ENCODE data around the gene CAPN11. TPM values are rescaled to one million over a fixed set of nuclear protein-coding genes. Genes with fewer than 3 reads are reported as not detected.

CAPN11 gene
- total RNA-seq, 2 experiments from 2014 or later, result 1.3 to 1.5 TPM

- H3K4me1 Mint-ChIP-seq (ENCODE audit: low read depth), result peaks cover 17% of the 10 kb centered on the region
- Histone ChIP-seq H3K4me1 (ENCODE audit: insufficient read depth, low read length) (peaks cover 13% of the 10 kb centered on the region), H3K27ac (ENCODE audit: low read depth in 1 of 2, low read length in 2 of 2) (no peak overlapping the region), H3K9me3 (ENCODE audit: control insufficient read depth in 1 of 2, insufficient read depth in 1 of 2, low read length in 2 of 2) (no peaks in the 10 kb centered on the region), H3K27me3 (ENCODE audit: control insufficient read depth in 1 of 2, insufficient read depth in 2 of 2, low read length in 2 of 2) (peaks cover under 1 to 5% of the 10 kb centered on the region in 2 experiments), H3K36me3 (ENCODE audit: insufficient read depth, low read length) (no peaks in the 10 kb centered on the region), H3K4me3 (ENCODE audit: low read length) (no peak overlapping the region)
- CTCF ChIA-PET, result no interaction called here
- no peaks in the 10 kb centered on the region for H3K9me3 Mint-ChIP-seq
- no peaks in the 10 kb centered on the region for H3K27me3 Mint-ChIP-seq
- no peak overlapping the region for H3K27ac Mint-ChIP-seq
- intact Hi-C loops (cut with DNase I, micrococcal nuclease), result no loop called here
- POLR2A ChIA-PET, result no interaction called here
- no peak overlapping the region for H3K4me3 Mint-ChIP-seq
- ATAC-seq (ENCODE audit: poor library complexity) (no peak), DNase-seq (no peak)
- TF ChIP-seq CTCF (IDR thresholded peaks at IDR 0.05), result no peak
- H3K36me3 Mint-ChIP-seq (ENCODE audit: low read depth), result no peaks in the 10 kb centered on the region
Observed at GRCh38 chr6:44176130-44176761, 17.6 kb downstream of the CAPN11 start.

- no peak overlapping the region for H3K27ac Mint-ChIP-seq
Observed at GRCh38 chr6:44176762-44177509, 18.3 kb downstream of the CAPN11 start.

GRCh38 chr6:44177691-44178423 is 19.2 kb downstream of the CAPN11 start:
- H3K4me3 Mint-ChIP-seq, result no peak overlapping the region
- peaks cover under 1% of the 10 kb centered on the region for H3K4me1 Mint-ChIP-seq (ENCODE audit: low read depth)
- H3K4me1 ChIP-seq (ENCODE audit: insufficient read depth, low read length), result peaks cover 10% of the 10 kb centered on the region
- intact Hi-C loops (cut with DNase I, micrococcal nuclease), result no loop called here
- no peaks in the 10 kb centered on the region for H3K36me3 Mint-ChIP-seq (ENCODE audit: low read depth)
- no peaks in the 10 kb centered on the region for H3K27me3 Mint-ChIP-seq
- no peaks in the 10 kb centered on the region for H3K9me3 Mint-ChIP-seq
- H3K36me3 ChIP-seq (ENCODE audit: insufficient read depth, low read length), result no peaks in the 10 kb centered on the region
- ChIA-PET CTCF (no interaction called here), POLR2A (no interaction called here)
- no peaks in the 10 kb centered on the region for H3K27me3 ChIP-seq (ENCODE audit: control insufficient read depth in 1 of 2, insufficient read depth in 2 of 2, low read length in 2 of 2)
- H3K27ac Mint-ChIP-seq, result no peak overlapping the region
- TF ChIP-seq CTCF (IDR thresholded peaks at IDR 0.05), result no peak
- H3K9me3 ChIP-seq (ENCODE audit: control insufficient read depth in 1 of 2, insufficient read depth in 1 of 2, low read length in 2 of 2), result no peaks in the 10 kb centered on the region
- no peak for DNase-seq
- no peak overlapping the region for H3K27ac ChIP-seq (ENCODE audit: low read depth in 1 of 2, low read length in 2 of 2)
- H3K4me3 ChIP-seq (ENCODE audit: low read length), result no peak overlapping the region
- no peak for ATAC-seq (ENCODE audit: poor library complexity)

More at GRCh38 chr6:44176762-44177509, 18.3 kb downstream of the CAPN11 start:
- no peaks in the 10 kb centered on the region for H3K36me3 Mint-ChIP-seq (ENCODE audit: low read depth)
- DNase-seq, result peak in 3 of 14 experiments; percentile 19 to 65 (median 50)
- Histone ChIP-seq H3K4me1 (ENCODE audit: insufficient read depth, low read length) (peaks cover 13% of the 10 kb centered on the region), H3K27ac (ENCODE audit: low read depth in 1 of 2, low read length in 2 of 2) (no peak overlapping the region), H3K36me3 (ENCODE audit: insufficient read depth, low read length) (no peaks in the 10 kb centered on the region), H3K27me3 (ENCODE audit: control insufficient read depth in 1 of 2, insufficient read depth in 2 of 2, low read length in 2 of 2) (peaks cover 0 to 5% of the 10 kb centered on the region in 2 experiments), H3K4me3 (ENCODE audit: low read length) (no peak overlapping the region), H3K9me3 (ENCODE audit: control insufficient read depth in 1 of 2, insufficient read depth in 1 of 2, low read length in 2 of 2) (no peaks in the 10 kb centered on the region)
- POLR2A ChIA-PET, result no interaction called here
- no peak for TF ChIP-seq CTCF (IDR thresholded peaks at IDR 0.05)
- H3K4me1 Mint-ChIP-seq (ENCODE audit: low read depth), result peaks cover 10% of the 10 kb centered on the region
- H3K9me3 Mint-ChIP-seq, result no peaks in the 10 kb centered on the region
- ATAC-seq (ENCODE audit: poor library complexity), result no peak
- H3K4me3 Mint-ChIP-seq, result no peak overlapping the region
- intact Hi-C loops (cut with DNase I, micrococcal nuclease), result no loop called here
- H3K27me3 Mint-ChIP-seq, result no peaks in the 10 kb centered on the region
- CTCF ChIA-PET, result no interaction called here

All from CD4-positive, alpha-beta T cell (primary cell).